Ammon's horn (tissue), 1 donor: ENCODE data around the gene PTP4A2.

Source experiments
- DNase-seq: peaks from one replicate; pipeline ENCODE4 v3.0.0-alpha.2; 2016; ENCODE audit warnings: low spot score

PTP4A2 gene

DNA sequence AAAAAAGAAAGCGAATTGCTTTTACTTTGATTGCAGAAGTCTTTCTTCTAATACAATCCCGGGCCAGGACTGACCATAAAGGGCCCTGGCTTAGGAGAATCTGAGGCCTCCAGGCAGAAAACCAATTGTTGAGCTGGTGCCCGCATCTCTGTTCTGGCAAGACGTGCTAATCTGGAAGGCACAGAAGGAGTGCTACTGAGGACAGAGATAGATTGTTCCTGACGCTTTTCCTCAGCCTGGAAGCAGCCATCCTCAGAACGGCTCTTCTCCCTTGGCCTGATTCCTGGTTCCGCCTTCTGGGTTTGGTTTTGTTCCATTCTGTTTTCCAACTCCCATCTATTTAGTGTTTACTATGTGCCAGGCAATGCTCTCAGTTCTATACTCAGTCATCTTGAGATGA lies 77.6 kb downstream of the PTP4A2 start:
- peak; percentile 51 for DNase-seq

DNA sequence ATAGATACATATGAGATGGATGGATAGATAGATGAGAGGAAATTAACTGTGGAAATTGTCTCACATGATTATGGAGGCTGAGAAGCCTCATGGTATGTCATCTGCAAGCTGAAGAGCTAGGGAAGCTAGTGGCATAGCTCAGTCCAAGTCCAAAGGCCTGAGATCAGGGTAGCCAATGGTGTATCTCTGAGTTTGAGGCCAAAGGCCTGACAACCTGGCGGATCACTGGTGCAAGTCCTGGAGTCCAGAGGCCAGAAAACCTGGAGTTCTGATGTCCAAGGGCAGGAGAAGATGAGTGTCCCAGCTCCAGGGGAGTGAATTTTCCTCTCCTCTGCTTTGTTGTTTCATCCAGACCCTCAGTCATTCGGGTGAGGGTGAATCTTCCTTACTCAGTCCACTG lies 78.4 kb downstream of the PTP4A2 start:
- DNase-seq: no peak

DNA sequence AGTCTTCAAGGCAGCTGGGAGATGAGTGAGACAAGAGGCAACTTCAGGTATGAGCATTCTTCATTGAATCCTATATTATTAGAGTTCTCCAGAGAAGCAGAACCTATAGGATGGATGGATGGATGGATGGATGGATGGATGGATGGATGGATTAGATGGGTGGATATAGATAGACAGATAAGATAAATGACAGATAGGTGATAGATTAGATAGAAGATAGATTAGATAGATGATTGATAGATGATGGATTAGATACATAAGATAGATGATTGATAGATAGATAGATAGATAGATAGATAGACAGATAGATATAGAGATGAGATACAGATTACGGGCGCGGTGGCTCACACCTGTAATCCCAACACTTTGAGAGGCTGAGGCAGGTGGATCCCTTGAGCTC lies 79.1 kb downstream of the PTP4A2 start:
- DNase-seq: no peak

DNA sequence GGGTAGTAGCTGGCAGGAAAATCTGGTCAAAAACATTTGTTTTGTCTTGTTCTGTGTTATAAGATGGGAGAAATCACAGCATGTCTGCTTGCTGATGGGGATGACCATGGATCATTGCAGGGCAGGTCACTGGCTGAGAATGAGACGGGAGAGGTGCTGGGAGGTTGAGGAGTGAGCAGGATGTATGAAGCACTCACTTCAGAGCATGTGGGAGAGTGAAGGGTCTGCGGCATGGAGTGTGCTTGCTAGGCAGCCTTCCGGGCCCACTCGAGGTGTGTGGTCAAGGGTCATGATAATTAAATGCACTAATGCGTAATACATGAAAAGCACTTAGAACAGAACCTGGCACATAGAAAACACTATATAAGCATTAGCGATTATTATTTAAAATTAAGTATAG lies 80.3 kb downstream of the PTP4A2 start:
- no peak for DNase-seq
